K562 (cell line): Measurements from ENCODE around the gene CLCF1. TPM values are rescaled to one million over a fixed set of nuclear protein-coding genes. Genes with fewer than 3 reads are reported as not detected.

Experiments
- BCOR ChIP-seq: fragments of 450-650 bp; IDR thresholded peaks from 2 replicates; pipeline ENCODE4 v1.6.1; 2016
- ELF1 ChIP-seq: fragments of 200-800 bp; sonication (Bioruptor generic); IDR thresholded peaks from 2 replicates; pipeline ENCODE4 v1.6.1; 2016; ENCODE audit warnings: missing genetic modification characterization, missing compliant biosample characterization
- FOXJ3 ChIP-seq: sonication (generic); formaldehyde crosslinking; IDR thresholded peaks from 2 replicates; pipeline ENCODE4 v1.4.0; 2020; ENCODE audit warnings: mild to moderate bottlenecking, missing genetic modification reagents
- MBD2 ChIP-seq: sonication (generic); IDR thresholded peaks from 2 replicates; pipeline ENCODE4 v1.6.1; 2016; ENCODE audit warnings: low read depth, borderline replicate concordance
- NBN ChIP-seq: fragments of 450-650 bp; IDR thresholded peaks from 2 replicates; pipeline ENCODE4 v1.6.1; 2016; ENCODE audit warnings: low read depth, mild to moderate bottlenecking
- PHB ChIP-seq: fragments of 250-450 bp; sonication (Bioruptor Pico); IDR thresholded peaks from 2 replicates; pipeline ENCODE4 v1.5.0; 2021
- POLR3A ChIP-seq: IDR thresholded peaks from 2 replicates; pipeline ENCODE4 v1.6.1; 2011; ENCODE audit warnings: borderline replicate concordance, mild to moderate bottlenecking, moderate library complexity; ENCODE audit not compliant: insufficient read length, insufficient read depth; ENCODE audit errors: extremely low read depth
- SMARCA4 ChIP-seq: fragments of 450-650 bp; IDR thresholded peaks from 2 replicates; pipeline ENCODE4 v1.6.1; 2016
- SREBF2 ChIP-seq: sonication (generic); formaldehyde crosslinking; IDR thresholded peaks from 2 replicates; pipeline ENCODE4 v1.4.0; 2020; ENCODE audit warnings: mild to moderate bottlenecking, missing genetic modification reagents
- TCF7 ChIP-seq: sonication (generic); IDR thresholded peaks from 2 replicates; pipeline ENCODE4 v1.6.1; 2016; ENCODE audit warnings: antibody characterized with exemption, borderline replicate concordance
- polyA plus RNA-seq, 8 experiments: library from polyadenylated mRNA; depleted of rRNA in 4 of 8; stranded (reverse) in 5 of 8; unstranded in 3 of 8; fragments of >200 nt; fragmentation: Nextera tagmentation in 2 of 8; fragmentation: Illumina TruSeq in 1 of 8; extraction: Ambion mirVana in 2 of 8; extraction: Trizol in 1 of 8; gene quantifications; 2 replicates each; pipeline versions ENCODE4 v1.2.1 to v1.2.3, GENCODE V29; 2011 to 2014; ENCODE audit warnings: inconsistent platforms in 1 of 8, missing spikeins in 1 of 8
- total RNA-seq, 7 experiments: library from RNA; depleted of rRNA in 6 of 7; stranded (reverse); fragments of >200 nt in 6 of 7; fragmentation: Illumina TruSeq in 2 of 7; extraction: Trizol in 2 of 7; gene quantifications; 2 replicates each; pipeline versions ENCODE4 v1.2.1 to v1.2.3, GENCODE V29; 2011 to 2021; ENCODE audit warnings: low replicate concordance in 1 of 7
- TF ChIP-seq, protein P1 (sequence below): fragments of 450-650 bp; IDR thresholded peaks from 2 replicates; pipeline ENCODE4 v1.7.1; 2018; ENCODE audit warnings: mild to moderate bottlenecking, low read depth; ENCODE audit not compliant: partially characterized antibody
- TF ChIP-seq, protein P2 (sequence below): fragments of 450-650 bp; IDR thresholded peaks from 2 replicates; pipeline ENCODE4 v1.6.1; 2016; ENCODE audit warnings: low read depth
- TF ChIP-seq, protein P3 (sequence below): fragments of 450-650 bp; IDR thresholded peaks from 2 replicates; pipeline ENCODE4 v1.6.1; 2017; ENCODE audit warnings: antibody characterized with exemption, mild to moderate bottlenecking

Gene CLCF1
- total and polyA plus RNA-seq, 9 of the 15 experiments (the other 6 are each of a cell fraction or from before 2014, with no cell fraction given): 0.49 to 5.8 (median 3.0) TPM

DNA sequence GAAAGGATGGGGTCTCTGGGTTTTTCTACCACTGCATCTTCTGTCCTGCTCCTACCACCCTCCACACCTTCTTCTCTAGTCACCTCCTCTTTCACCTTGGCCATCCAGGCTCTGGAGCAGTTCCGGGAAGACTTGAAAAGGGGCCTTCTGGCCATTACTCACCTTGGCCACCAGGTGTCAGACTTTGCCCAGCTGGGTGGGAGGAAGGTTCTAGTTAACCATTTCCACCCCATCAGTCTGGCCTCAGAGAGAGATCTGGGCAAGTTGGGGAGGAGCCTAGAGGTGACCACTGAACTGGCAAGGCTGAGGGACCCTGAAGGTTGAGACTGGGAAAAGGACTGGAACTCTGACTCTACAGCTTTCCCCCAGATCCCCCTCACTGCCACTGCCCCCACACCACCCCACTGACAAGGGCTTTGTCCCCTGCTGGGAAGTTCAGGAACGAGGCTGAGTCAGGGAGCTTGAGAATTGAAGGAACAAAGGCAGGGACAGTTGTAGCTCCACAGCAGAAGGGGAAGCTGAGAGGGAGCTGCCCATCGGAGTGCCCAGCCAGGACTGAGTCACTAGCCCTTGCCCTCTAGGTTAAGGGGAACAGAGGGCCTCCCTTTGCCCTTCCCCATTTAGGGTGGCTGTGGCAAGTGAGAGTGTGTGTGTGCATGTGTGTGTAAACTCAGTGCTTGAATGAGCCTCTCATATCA is 16.4 kb downstream of the CLCF1 start (continued):
- TF ChIP-seq, protein P1, sequence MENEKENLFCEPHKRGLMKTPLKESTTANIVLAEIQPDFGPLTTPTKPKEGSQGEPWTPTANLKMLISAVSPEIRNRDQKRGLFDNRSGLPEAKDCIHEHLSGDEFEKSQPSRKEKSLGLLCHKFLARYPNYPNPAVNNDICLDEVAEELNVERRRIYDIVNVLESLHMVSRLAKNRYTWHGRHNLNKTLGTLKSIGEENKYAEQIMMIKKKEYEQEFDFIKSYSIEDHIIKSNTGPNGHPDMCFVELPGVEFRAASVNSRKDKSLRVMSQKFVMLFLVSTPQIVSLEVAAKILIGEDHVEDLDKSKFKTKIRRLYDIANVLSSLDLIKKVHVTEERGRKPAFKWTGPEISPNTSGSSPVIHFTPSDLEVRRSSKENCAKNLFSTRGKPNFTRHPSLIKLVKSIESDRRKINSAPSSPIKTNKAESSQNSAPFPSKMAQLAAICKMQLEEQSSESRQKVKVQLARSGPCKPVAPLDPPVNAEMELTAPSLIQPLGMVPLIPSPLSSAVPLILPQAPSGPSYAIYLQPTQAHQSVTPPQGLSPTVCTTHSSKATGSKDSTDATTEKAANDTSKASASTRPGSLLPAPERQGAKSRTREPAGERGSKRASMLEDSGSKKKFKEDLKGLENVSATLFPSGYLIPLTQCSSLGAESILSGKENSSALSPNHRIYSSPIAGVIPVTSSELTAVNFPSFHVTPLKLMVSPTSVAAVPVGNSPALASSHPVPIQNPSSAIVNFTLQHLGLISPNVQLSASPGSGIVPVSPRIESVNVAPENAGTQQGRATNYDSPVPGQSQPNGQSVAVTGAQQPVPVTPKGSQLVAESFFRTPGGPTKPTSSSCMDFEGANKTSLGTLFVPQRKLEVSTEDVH: no peak
- TF ChIP-seq BCOR (peak; percentile 19; the same call in 1 of the 2 replicates), PHB (CRISPR knock-in tag) (no peak), NBN (peak; percentile 46; the same call in 1 of the 2 replicates), FOXJ3 (CRISPR knock-in tag) (no peak), SMARCA4 (no peak), SREBF2 (no peak), TCF7 (no peak), ELF1 (tag) (peak; percentile 83), POLR3A (no peak), MBD2 (no peak)
- TF ChIP-seq, protein P2, sequence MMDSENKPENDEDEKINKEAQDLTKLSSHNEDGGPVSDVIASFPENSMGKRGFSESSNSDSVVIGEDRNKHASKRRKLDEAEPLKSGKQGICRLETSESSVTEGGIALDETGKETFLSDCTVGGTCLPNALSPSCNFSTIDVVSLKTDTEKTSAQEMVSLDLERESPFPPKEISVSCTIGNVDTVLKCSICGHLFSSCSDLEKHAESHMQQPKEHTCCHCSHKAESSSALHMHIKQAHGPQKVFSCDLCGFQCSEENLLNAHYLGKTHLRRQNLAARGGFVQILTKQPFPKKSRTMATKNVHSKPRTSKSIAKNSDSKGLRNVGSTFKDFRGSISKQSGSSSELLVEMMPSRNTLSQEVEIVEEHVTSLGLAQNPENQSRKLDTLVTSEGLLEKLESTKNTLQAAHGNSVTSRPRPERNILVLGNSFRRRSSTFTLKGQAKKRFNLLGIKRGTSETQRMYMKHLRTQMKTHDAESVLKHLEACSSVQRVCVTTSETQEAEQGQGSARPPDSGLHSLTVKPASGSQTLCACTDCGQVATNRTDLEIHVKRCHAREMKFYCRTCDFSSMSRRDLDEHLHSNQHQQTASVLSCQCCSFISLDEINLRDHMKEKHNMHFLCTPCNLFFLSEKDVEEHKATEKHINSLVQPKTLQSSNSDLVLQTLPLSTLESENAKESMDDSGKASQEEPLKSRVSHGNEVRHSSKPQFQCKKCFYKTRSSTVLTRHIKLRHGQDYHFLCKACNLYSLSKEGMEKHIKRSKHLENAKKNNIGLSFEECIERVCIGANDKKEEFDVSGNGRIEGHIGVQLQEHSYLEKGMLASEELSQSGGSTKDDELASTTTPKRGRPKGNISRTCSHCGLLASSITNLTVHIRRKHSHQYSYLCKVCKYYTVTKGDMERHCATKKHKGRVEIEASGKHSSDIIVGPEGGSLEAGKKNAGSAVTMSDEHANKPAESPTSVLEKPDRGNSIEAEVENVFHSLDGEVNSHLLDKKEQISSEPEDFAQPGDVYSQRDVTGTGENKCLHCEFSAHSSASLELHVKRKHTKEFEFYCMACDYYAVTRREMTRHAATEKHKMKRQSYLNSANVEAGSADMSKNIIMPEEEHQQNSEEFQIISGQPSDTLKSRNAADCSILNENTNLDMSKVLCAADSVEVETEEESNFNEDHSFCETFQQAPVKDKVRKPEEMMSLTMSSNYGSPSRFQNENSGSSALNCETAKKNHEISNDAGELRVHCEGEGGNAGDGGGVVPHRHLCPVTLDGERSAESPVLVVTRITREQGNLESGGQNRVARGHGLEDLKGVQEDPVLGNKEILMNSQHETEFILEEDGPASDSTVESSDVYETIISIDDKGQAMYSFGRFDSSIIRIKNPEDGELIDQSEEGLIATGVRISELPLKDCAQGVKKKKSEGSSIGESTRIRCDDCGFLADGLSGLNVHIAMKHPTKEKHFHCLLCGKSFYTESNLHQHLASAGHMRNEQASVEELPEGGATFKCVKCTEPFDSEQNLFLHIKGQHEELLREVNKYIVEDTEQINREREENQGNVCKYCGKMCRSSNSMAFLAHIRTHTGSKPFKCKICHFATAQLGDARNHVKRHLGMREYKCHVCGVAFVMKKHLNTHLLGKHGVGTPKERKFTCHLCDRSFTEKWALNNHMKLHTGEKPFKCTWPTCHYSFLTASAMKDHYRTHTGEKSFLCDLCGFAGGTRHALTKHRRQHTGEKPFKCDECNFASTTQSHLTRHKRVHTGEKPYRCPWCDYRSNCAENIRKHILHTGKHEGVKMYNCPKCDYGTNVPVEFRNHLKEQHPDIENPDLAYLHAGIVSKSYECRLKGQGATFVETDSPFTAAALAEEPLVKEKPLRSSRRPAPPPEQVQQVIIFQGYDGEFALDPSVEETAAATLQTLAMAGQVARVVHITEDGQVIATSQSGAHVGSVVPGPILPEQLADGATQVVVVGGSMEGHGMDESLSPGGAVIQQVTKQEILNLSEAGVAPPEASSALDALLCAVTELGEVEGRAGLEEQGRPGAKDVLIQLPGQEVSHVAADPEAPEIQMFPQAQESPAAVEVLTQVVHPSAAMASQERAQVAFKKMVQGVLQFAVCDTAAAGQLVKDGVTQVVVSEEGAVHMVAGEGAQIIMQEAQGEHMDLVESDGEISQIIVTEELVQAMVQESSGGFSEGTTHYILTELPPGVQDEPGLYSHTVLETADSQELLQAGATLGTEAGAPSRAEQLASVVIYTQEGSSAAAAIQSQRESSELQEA: no peak
- TF ChIP-seq, protein P3, sequence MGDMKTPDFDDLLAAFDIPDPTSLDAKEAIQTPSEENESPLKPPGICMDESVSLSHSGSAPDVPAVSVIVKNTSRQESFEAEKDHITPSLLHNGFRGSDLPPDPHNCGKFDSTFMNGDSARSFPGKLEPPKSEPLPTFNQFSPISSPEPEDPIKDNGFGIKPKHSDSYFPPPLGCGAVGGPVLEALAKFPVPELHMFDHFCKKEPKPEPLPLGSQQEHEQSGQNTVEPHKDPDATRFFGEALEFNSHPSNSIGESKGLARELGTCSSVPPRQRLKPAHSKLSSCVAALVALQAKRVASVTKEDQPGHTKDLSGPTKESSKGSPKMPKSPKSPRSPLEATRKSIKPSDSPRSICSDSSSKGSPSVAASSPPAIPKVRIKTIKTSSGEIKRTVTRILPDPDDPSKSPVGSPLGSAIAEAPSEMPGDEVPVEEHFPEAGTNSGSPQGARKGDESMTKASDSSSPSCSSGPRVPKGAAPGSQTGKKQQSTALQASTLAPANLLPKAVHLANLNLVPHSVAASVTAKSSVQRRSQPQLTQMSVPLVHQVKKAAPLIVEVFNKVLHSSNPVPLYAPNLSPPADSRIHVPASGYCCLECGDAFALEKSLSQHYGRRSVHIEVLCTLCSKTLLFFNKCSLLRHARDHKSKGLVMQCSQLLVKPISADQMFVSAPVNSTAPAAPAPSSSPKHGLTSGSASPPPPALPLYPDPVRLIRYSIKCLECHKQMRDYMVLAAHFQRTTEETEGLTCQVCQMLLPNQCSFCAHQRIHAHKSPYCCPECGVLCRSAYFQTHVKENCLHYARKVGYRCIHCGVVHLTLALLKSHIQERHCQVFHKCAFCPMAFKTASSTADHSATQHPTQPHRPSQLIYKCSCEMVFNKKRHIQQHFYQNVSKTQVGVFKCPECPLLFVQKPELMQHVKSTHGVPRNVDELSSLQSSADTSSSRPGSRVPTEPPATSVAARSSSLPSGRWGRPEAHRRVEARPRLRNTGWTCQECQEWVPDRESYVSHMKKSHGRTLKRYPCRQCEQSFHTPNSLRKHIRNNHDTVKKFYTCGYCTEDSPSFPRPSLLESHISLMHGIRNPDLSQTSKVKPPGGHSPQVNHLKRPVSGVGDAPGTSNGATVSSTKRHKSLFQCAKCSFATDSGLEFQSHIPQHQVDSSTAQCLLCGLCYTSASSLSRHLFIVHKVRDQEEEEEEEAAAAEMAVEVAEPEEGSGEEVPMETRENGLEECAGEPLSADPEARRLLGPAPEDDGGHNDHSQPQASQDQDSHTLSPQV: 0 out of 2 replicates have a peak, but pooled peaks have one; percentile 61
